ENCODE measurements around the gene THAP9. TPM values are rescaled to one million over a fixed set of nuclear protein-coding genes. Genes with fewer than 3 reads are reported as not detected.

Gene THAP9
- polyA plus RNA-seq, 3 donors, result 1.4 to 1.9 (median 1.4) TPM

- Histone ChIP-seq H3K4me1 (ENCODE audit: control insufficient read depth in 1 of 2, insufficient read depth in 2 of 2, low read length in 2 of 2) (peaks cover 12 to 15% of the 10 kb centered on the region in 2 donors), H3K4me3 (replicated peaks in 1 of 3; ENCODE audit: low read depth in 2 of 3, low read length in 3 of 3) (no peak overlapping the region), H3K9me3 (replicated peaks in 1 of 2; ENCODE audit: control insufficient read depth in 1 of 2, insufficient read depth in 1 of 2, low read length in 2 of 2) (no peaks in the 10 kb centered on the region), H3K27me3 (ENCODE audit: control insufficient read depth in 2 of 2, insufficient read depth in 2 of 2, low read length in 2 of 2) (no peaks in the 10 kb centered on the region), H3K27ac (ENCODE audit: low read depth in 1 of 2, low read length in 2 of 2) (no peak overlapping the region), H3K79me2 (ENCODE audit: insufficient read depth, low read length) (peaks cover 100% of the 10 kb centered on the region), H3K36me3 (replicated peaks in 1 of 2; ENCODE audit: control insufficient read depth in 1 of 2, insufficient read depth in 2 of 2, low read length in 2 of 2) (peaks cover 6 to 15% of the 10 kb centered on the region in 2 donors), H3K4me2 (replicated peaks; ENCODE audit: extremely low read depth, low read length, poor library complexity, severe bottlenecking) (no peak overlapping the region), H3K9ac (ENCODE audit: insufficient read depth, low read length, poor library complexity, severe bottlenecking) (no peak overlapping the region), H4K20me1 (ENCODE audit: insufficient read depth, low read length) (peaks cover 63% of the 10 kb centered on the region), H2AFZ (ENCODE audit: insufficient read depth, low read depth, low read length, poor library complexity, severe bottlenecking) (no peak overlapping the region)
- H3K4me1 Mint-ChIP-seq, result peaks cover 30% of the 10 kb centered on the region
- intact Hi-C loops (cut with micrococcal nuclease), result no loop called here
- peak overlapping the region in 4 of 7 donors; percentile 2 to 83 (median 43) for H3K27ac Mint-ChIP-seq
- no peak overlapping the region for H3K4me3 Mint-ChIP-seq
- TF ChIP-seq CTCF (IDR thresholded peaks at IDR 0.05), result no peak
- no peak for DNase-seq
- H3K27me3 Mint-ChIP-seq (ENCODE audit: low read depth in 3 of 3), result no peaks in the 10 kb centered on the region
- peaks cover 6 to 29% of the 10 kb centered on the region in 2 donors for H3K36me3 Mint-ChIP-seq
- no peaks in the 10 kb centered on the region for H3K9me3 Mint-ChIP-seq
These were observed 15.1 kb upstream of the THAP9 start for GRCh38 chr4:82885410-82885809.

DNA sequence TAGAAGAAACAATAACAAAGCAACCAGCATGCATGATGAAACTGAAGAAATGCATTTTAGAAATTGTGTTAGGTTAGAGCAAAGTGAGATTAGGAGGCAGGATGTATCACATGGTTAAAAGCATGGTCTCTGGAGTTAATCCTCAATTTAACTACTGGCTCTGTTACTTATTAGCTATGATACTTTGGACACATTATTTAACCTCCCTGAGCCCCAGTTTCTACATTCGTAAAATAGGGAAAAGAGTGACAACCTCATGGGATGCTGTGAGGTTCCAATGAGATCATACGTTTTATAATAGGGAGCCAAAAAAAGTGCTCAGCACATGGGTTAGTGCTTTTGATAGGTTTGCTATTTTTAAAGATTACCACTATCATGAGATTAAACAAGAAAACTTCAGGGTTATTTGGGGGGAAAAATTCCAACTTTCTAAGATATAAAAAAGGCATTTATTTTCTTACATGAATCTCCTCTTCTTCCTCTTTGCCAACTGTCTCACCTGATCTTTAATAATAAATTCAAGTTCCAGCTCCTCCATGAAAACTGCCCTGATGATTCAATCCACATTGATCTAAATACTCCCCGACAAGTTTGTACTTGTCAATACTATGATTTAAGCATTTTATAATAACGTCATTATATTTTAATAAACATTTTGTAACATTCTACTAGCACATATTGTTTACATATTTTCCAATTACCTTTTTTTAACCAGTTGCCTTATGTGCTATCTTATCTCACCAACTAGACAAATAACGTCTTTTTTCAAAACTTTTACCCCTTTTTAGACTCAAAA lies 14.2 kb upstream of the THAP9 start:
- Mint-ChIP-seq H3K27ac (peak overlapping the region in 1 of 7 donors; percentile 58), H3K36me3 (peaks cover 4 to 22% of the 10 kb centered on the region in 2 donors)

More for the DNA sequence above, 14.2 kb upstream of the THAP9 start:
- Histone ChIP-seq H3K9me3 (replicated peaks in 1 of 2; ENCODE audit: control insufficient read depth in 1 of 2, insufficient read depth in 1 of 2, low read length in 2 of 2) (no peaks in the 10 kb centered on the region), H2AFZ (ENCODE audit: insufficient read depth, low read depth, low read length, poor library complexity, severe bottlenecking) (no peak overlapping the region), H3K27ac (ENCODE audit: low read depth in 1 of 2, low read length in 2 of 2) (peak overlapping the region in 1 of 2 donors; percentile 28), H3K79me2 (ENCODE audit: insufficient read depth, low read length) (peaks cover 96% of the 10 kb centered on the region), H3K27me3 (ENCODE audit: control insufficient read depth in 2 of 2, insufficient read depth in 2 of 2, low read length in 2 of 2) (no peaks in the 10 kb centered on the region), H3K36me3 (replicated peaks in 1 of 2; ENCODE audit: control insufficient read depth in 1 of 2, insufficient read depth in 2 of 2, low read length in 2 of 2) (peaks cover 4 to 6% of the 10 kb centered on the region in 2 donors), H3K4me1 (ENCODE audit: control insufficient read depth in 1 of 2, insufficient read depth in 2 of 2, low read length in 2 of 2) (peaks cover 11 to 15% of the 10 kb centered on the region in 2 donors), H4K20me1 (ENCODE audit: insufficient read depth, low read length) (peaks cover 53% of the 10 kb centered on the region), H3K4me2 (replicated peaks; ENCODE audit: extremely low read depth, low read length, poor library complexity, severe bottlenecking) (no peak overlapping the region), H3K9ac (ENCODE audit: insufficient read depth, low read length, poor library complexity, severe bottlenecking) (no peak overlapping the region), H3K4me3 (replicated peaks in 1 of 3; ENCODE audit: low read depth in 2 of 3, low read length in 3 of 3) (no peak overlapping the region)
- intact Hi-C loops (cut with micrococcal nuclease), result no loop called here
- Mint-ChIP-seq H3K4me3 (no peak overlapping the region), H3K4me1 (peaks cover 30% of the 10 kb centered on the region), H3K27me3 (ENCODE audit: low read depth in 3 of 3) (no peaks in the 10 kb centered on the region), H3K9me3 (no peaks in the 10 kb centered on the region)
- WGBS (ENCODE audit: insufficient coverage), result no CpG with 5 or more reads among the region's 5 CpGs
- no peak for TF ChIP-seq CTCF (IDR thresholded peaks at IDR 0.05)
- DNase-seq, result no peak
